Stimulated activated CD8-positive, alpha-beta memory T cell treated with anti-CD3 and anti-CD28 coated beads, Interleukin-4, amount 100 ng/mL, for 48 hours (primary cell): Measurements from ENCODE around the gene FAM186B.
A peak's percentile ranks its signal among the peaks of the same experiment; 100 is the strongest.

Source experiments
- DNase-seq: peaks from one replicate; pipeline ENCODE4 v3.0.0-alpha.2; 2020

The FAM186B gene

DNA sequence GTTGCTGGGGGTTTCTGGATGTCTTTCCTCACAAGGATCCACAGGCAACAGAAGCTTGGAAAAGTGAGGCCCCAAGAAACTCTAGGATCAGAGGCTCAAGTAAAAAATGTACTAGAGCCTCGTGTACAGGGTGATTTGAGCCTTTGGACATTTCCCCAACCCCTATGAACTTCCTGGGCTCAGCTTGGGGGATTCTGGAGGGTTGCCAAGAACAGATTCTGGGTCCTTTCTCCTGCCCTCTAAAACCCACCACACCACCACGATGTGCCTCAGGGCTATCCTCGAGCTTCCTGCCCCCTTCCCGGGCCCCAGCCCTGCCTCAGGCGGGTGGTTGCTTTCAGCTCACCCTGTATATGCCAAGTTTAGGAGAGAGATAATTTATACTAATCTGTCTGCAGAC, 583 bp downstream of the FAM186B start:
- DNase-seq: no peak

DNA sequence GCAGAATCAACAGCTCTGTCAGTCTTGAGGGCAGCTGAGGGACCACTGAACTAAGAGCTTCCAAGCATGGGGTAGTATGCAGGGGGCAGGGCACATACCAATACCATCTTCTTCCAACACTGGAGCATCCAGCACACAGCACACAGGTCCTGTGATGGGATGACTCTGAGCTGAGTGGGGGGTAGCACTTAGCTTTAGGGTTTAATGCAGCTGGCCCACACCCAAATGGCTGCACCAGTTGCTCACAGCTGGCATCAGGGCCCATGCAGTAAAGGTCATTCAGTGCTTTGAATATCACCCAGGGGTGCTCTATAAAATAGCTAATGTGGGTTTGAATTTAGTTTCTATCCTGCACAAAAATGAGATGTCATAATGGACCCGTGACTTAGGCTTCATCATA, 1.7 kb downstream of the FAM186B start:
- no peak for DNase-seq

DNA sequence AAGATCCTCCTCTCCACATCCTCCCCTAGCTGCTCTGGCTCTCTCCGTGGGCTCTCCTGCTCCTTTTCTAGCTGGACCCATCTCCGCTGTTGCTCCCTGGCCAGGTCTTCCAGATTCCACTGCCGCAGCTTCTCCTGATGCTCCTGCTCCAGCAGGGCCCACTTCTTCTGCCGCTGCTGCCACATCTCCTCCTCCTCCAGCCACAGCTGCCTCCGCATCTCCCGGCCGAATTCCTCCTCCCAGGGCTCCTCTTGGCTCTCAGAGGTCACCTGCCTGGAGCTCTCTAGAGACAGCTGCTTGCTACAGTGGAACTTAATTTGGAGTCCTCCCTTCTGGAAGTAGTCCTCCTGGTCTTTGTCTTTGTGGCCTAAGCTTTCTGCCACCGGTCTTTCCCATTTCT, 5.5 kb downstream of the FAM186B start:
- DNase-seq: no peak

DNA sequence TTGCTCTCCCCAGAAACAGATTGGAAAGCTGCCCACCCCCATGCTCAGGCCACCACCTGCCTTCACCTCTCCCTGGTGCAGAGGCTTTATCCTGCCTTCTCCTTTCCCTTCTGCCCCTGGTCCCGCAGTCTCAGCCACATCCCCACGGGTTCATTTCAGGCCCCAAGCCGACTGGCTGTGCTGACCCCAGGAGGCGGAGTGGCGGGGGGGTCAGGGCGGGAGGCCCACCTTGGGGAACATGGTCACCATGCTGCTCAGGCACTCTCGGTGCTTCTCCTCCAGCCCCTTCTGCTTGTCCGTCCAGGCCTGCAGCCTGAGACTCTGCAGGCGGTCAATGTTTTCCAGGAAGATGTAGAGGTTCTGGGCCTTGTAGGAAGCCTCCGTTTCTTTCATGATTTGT, 6.9 kb downstream of the FAM186B start:
- no peak for DNase-seq

DNA sequence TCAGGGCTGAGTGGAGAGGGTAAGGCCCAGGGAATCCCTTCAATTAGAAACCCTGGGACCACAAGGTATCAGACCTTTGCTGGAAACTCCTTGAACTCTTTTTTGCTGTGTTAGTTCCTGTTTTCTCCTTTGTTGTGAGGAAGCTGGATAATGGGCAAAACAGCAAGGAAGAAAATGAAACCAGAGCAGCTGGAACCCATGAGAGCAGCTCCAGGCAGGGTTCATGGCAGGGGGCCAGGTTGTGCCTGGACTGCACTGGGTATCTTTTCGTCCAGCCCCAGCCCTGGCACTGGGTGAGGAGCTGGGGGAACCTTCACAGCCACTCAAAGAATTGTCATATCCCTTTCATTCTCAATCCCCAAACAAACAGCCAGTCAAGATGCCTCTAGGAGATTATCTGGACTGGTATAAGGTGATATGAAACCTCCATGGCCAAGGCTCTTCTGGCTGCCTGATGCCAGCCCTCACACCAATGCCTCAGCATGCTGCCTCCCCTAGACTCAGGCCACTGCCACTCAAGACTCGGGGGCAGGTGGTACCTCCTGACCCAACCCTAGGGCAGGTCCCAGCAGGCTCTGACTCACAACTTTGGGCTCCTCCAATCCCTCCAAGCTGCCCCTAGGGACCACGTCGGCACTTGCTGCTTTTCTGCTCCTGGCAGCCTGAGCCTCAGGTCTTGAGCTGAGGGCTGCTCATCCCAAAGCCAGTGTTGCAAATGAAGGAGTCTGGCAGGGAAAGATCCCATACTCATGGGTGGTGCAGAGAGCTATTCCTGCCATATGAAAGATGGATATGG, 16.5 kb downstream of the FAM186B start:
- no peak for DNase-seq

DNA sequence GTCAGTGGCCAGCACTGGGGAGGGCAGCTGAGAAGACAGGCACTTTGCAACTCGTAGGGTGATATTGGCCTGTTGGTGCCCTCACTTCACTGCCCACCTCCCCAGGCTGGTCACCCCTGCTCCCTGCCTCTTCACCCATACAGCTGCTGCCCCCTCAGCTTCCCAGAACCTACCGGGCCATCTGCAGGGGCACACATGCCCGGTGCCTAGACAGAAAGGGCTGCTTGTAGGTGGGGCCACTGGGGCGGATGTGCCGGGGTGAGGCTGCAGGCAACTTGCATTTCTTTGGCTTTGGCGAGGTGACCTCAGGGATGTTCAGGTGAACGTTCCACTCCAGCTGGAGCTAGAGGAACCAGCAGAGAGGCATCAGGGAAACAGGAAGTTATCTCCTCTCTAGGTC, 17.2 kb downstream of the FAM186B start:
- DNase-seq: no peak

DNA sequence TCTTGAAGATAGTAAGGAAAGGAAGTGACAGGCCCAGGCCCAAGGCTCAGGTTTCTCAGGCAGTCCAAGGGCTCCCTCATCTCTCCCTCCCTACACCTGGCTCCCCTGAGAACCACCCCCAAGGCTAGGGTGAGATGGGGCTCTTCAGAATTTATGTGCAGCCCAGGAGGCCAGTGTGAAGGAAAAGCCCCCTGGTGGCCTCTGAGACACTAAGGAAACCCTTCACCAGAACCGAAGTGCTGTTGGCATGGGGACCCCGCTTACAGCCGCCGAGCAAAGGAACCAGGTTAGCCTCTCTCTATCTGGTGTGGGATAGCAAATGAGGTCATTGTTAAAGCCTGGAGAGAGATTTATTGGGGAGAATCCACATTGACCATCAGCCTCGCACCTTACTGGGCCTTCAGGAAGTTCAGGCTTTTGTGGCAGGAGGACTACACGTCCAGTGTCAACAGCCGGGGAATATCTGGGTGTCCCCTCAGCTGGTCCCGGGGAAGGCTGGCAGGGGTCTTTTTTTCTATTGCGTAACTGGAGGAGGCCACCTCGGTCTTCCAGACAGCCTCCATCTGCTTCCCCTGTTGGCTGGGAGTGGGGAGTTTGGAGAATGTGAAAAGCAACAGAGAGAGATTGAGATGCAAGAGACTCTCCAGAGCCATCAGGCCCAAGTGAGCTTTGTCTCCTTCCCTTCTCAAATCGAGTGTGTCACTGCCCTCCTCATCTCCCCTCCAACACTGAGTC, 18.1 kb downstream of the FAM186B start:
- no peak for DNase-seq

DNA sequence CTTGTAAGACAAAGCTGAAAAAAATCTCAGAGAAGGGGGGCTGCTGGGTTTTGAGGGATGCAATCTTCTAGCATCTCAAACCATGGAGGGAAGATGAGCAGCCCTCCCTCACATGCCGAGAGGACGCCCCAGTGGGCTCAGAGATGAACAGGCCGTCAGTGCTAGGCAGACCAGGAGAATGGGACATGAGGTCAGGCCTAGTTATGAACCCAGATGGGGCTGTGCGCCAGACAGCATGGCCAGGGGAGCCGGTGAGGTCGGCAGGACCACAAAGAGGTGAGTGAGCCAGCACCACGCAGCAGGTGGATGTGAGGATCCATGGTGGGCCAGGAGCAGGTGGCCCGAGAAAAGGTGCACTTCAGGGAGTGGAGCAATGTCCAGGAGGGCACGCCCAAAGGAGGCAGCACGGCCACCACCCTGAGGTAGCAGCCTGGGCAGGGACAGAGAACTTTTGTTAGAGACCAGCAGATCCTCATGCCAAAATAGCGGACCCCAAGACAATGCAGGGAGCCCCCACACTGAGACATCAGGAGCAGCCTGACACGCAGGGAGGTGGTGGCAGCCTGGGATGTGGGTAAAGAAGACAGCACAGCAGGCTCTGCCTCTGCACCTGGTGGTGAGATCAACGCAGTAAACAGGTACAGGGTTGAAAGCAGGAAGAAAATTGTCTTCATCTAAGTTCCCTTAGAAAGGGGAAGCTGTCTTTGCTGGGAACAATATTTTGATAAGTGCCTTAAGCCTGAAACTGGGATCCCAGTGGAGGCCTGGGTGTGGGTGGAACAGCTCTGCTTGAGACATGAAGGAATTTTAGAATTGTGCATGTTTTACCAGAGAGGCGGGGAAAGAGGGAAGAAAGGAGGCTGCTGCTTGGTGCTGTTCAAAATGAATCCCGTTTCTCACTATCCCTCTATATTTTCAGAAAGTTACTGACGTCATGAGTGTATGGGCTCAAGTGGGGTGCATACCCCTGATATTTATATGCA, 19.7 kb downstream of the FAM186B start:
- DNase-seq: no peak

DNA sequence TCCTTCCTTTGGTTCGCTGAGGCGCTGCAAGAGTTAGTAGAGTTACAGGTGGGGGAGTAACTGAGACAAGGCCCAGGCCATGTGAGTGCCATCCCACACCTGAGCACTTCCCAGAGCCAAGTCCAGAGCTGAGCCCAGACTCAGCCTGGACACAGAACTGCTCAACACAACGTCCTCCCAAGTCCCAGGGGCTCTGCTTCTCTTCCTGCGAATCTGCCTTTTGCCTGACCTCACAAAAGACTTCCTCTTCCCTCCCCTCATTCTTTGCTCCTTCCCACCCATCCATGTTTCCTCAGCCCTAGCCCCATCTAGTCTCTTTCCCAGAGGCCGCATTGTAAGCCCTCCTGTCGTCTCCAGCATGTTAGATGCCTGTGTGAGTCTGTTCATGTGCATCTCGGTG, 20.8 kb downstream of the FAM186B start:
- no peak for DNase-seq

DNA sequence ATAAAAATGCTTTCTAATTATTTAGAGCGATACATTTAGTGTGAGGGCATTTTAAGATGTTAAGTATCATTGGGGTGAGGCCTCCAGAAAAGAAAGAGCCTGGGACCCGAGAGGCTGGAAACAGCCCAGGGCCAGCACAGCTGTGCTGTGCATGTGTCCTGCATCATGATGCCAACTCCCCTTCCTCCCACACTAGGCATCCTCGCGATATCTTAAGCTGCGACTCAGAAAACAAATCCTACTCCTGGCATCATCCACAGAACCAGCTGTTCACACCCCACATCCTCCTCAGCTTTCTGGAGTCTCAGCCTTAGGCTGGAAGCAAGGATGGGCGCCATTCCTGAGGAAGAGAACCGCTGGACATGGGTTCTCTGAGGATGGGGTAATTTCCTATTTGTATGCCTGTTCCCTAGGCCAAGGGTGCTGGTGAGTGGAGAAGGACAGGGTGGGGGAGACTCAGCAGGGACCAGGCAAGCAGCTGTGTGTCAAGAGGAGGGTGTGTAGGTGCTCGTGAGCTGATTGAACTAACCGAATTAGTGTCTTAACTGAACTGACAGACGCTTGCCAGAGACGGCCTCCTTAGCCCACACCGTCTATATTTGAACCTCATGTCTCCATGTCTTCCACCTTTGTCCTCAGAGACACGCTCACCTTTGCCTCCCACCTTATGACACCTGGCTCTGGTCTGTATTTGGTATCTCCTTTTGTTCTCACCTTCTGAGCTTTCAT, 21.9 kb downstream of the FAM186B start:
- no peak for DNase-seq

DNA sequence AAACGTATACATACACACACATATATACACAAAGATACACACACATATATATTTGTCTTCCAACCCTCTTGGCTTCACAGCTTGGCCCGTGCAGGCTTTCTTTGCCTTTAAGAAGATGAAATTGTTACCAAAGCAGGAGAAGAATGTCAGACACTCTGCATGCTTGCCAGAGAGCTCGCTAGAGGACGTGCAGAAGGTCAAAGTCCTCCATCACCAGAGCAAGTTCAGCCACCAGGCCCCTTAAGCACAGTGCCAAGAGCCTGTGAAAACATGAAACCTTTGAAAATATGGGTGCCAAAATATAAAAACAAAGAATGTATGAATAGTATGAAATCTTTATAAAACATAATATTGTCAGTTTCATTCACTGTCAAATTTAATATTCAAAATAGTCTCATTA, 22.6 kb downstream of the FAM186B start:
- DNase-seq: no peak

DNA sequence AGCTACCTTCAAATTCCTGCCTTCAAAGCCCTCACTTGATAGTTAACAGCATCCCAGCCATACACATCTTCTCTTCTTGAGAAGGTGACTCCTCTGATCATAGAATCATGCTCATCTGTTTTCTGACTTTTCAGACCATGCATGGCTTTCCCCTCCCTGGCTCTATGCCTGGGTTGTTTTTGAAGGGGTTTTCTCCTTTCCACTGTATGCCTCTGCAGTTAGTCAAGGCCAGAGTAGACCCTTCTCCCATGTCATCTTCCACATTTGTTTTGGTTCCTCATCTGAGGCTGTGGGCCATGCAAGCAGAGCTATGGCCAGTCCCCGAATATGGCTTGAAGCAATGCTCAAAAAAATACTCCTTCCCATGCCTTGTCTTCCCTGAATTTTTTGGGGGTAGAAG, 23.2 kb downstream of the FAM186B start:
- DNase-seq: no peak

DNA sequence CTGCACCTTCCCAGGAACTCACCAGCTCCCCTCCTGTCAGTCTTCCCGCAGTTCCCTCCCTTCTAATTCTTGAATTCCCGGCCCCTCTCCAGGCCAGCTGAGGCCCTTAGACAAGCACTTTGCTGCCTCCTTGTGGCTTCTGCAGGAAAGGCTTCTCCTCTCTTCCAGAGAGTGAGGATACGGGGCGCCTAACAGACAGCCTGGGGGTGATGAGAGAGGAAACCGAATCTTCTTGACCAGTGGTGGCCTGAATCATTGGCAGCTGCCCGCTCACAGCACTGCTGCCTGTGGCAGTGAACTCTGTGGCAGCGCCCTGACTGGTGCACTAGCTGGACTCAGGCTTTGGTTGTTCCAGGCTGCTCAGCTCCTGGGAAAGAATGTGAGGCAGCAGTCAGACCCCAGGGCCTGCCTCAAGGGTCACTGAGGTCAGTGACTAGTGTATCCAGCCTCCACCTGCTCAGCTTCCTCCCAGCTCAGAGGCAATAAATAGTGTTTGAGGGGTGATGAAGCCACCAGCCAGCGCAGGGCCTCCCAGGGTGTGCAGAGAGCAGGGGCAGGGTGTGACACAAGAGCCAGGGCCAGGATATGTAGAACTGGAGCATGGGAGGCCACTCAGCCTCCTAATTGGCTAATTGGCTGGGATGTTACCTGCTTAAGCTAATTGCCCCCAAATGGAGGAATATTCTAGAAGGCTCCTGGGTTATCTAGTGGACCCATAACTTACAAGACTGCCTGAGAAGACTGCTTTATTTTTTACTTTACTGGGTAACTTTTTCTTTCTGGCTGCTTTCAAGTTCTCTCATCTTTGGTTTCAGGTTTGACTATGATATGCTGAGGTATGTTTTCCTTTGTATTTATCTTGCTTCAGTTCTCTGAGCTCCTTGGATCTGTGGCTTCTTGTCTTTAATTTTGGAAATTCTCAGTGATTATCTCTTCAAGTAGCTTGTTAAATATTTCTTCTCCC, 24.6 kb downstream of the FAM186B start:
- peak; percentile 74 for DNase-seq

DNA sequence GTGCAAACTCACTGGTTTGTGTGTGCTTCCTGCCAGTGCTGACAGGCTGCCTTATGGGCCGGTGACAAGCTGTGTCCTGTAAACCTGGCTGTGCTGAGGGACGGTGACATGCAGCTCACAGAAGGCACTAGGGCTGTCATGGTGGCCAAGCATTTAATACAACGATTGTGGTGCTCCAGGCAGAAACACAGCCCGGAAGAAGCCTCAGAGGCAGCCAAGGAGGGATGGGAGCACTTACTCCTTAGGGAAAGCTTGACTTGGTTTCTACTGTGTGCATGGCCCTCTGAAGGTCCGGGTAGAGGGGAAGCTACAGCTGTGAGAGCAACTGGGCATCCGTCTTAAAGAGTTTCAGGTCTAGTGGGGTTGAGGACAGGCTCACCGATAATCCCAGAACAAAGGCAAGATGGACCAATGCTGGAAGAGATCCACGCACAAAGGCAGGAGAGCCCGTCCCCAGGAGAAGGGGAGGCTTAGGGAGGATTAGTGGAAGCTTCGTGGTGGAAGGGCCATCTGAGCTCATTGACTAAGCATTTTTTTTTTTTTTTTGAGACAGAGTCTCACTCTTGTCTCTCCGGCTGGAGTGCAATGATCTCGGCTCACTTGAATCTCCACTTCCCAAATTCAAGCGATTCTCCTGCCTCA, 26.8 kb downstream of the FAM186B start:
- DNase-seq: no peak

DNA sequence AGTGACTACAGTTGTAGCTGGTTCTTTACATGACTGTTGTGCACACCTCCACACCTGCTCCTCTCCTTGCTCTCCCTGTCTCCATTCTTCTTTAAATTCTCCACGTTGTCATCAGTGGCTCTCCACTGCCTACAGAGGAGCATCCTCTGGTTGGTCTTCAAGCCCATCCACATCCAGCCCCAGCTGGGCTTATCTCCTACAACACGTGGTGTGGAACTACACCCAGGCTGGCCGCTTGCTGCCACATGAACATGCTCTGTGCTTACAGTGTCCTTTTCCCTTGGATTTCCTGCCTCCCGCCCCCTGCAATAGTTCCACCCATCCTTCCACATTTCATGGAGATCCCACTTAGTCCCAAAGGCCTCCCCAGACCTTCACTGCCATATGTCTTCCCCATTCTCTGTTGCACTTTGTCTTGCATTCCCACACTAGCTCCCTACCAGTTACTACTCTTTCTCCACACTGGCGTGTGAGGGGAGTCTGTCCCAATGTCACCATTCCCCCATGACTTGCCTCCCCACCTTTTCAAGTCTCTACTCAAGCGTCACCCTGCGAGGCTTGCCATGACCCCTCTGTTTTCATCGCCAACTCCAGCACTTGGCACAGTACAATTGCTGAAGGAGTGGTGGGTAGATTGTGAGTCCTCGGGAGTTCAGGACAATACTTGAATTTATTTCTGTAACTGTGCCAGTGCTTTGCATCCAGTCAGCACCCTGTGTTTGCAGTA, 27.7 kb downstream of the FAM186B start:
- no peak for DNase-seq

DNA sequence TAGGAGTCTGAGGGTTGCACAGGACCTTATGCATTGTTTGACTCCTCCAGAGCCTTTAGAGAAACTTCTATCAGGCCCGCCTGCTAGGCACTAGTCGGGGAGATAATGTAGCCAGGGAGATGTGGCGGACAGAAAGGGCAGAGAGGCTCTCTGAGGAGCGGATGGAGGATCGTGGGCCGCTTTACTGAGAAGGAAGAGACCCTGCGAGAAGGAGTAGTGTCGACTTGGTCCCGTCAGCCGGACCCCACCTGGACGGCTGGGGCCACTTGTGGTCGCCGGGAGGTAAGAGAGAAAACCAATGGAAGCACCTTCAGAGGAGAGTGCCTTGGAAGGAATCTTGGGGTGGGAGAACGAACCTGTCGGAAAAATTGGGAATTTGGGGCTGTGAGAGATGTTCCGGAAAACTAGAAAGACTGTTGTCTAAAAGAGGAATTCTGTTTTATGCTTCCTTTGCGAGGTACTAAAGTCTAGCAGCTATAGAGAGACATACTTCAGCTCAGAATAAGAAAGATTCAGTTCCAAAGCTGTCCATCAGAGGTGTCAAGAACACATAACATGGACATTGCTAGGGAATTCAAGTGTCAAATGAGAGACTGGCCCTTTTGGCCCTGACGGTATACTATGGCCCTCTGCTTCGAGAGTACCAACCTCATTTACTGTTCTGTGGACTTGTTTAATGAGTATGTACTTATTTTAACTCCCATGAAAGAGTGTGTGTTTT, 36.8 kb downstream of the FAM186B start:
- DNase-seq: no peak

DNA sequence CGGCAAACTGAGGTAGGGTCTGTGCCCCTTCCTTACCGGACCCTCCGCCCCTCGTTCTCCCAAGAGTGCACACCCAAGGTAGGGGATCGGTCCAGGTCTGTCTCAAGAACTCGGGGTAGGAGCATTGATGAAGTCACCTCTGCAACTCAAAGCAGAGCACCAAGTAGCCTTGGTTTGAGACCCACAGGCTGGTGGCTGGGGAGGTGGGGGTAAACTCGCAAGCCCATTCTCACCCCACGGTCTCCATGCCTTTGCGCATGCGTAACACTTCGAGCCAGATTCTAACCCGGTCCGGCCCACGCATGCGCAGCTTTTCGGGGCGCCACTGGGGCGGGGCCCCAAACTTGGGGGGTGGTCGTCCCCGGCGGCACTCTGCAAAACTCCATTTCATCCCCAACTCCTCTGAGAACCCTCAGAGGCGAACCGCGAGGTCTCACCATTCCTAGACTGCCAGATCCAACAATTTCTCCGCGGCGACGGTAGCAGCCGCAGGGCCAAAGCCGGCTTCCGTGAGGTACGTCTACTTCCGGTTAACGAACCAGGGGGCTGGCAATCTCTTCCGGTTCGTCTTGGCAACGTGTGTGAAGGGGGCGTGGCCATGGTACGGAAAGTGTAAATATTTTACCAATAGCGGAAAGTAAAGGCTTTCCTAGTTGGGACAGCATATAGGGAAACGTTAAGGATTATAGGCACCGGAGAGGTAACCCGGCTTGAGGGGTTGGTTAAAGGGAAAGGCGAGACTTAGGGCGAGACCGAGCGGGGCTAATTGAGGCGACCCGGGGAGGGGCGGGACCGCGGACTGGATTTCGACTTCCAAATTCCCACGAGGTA, 37.6 kb downstream of the FAM186B start, which contains the start of gene MCRS1:
Gene MCRS1 (minus strand): TSS at position 532 of the 831 bp plus-strand sequence. CDS start 1,411 bp downstream, outside the sequence.
- peak; percentile 93 for DNase-seq

DNA sequence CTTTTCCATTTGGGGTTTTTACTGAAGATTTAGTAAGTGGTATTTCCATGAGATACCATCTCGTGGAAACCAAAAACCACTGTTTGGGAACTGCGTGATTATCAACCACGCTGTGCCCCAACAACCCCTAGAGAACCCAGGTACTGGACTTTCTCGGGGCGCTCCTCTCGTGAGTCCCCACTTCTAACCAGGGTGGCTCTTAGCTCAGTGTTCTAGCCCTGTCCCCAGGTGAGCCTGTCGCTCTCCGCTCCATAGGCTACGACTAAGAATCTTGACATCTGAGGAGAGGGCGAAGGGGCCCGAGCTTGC, 38.2 kb downstream of the FAM186B start:
- no peak for DNase-seq

DNA sequence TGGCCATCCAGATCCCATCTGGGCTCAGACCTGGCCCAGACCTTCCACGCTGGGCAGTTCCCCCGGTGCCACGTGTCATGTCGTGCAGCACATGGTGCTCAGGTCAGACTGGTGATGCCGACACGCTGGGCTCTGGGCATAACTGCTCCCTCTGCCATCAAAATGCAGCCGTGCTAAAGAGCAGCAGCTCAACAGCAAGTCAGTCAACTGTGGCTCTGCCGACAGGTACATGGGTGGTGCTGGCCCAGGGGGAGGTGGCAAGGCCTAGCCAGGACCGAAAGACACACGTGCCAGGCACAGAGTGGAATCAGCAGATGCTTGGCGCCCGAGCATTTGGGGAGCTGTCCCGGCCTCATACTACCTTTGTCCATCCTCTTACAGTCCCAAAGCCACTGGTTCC, 39.1 kb downstream of the FAM186B start:
- no peak for DNase-seq
